GM21529 (cell line): ENCODE measurements around the gene CDX1.
"Not testable (repeated sequence)": the region's sequence is repeated elsewhere in the genome, so short reads cannot be mapped to it uniquely, and the experiment has no call there.

Source experiments
- ATAC-seq: cut with Tn5 transposase; IDR thresholded peaks from one replicate; pipeline ENCODE4 v1.9.1; 2021; ENCODE audit not compliant: unreplicated experiment

CDX1 gene

DNA sequence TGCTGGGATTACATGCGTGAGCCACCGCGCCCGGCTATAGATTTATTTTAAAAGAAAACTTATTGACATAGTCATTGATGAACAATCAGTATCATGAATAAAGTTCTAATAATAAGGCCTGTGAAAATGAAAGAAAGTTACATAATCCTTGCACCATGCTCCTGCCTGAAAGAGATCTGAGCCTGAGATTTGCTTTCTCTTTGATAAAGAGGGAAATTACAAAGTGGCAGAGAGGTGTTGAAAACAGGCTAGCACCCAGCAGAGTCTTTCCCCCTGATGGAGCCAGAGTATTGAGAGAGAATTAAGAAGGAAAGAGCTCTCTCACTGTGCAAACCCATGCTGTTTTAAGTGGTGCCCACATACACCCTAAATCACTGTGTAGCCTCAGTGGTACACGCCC, 60.5 kb downstream of the CDX1 start:
- no peak for ATAC-seq

DNA sequence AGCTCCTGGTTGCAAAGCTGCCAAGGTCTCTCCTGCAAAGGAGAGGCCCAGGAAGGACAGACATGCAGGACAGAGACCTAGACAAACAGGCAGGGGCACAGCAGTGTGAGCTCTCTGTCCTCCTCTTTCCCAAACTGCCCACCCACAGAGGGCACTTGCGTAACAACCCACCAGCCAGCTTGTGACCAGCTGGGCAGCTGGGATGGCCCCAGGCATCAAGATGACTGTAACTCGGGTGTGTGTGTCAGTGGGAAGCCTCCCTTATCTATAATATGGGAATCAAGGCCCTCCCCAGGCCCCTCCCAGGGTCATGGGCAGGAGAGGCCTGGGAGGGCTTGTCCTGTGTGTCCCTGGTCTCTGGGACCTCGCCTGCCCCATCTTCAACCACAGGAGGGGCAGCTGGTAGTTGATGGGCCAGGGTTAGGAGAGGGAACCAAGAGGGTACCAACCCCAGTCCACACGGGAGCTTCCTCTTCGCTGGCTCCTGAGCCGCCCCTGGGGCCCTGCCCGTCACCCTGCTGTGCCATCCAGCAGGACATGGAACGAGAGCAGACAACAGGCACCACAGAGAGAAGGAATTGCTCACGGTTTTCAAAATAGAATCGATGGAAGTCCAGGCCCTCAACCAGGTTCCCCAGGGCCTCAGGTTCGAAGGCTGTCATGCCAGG, 61.2 kb downstream of the CDX1 start:
- no peak for ATAC-seq

DNA sequence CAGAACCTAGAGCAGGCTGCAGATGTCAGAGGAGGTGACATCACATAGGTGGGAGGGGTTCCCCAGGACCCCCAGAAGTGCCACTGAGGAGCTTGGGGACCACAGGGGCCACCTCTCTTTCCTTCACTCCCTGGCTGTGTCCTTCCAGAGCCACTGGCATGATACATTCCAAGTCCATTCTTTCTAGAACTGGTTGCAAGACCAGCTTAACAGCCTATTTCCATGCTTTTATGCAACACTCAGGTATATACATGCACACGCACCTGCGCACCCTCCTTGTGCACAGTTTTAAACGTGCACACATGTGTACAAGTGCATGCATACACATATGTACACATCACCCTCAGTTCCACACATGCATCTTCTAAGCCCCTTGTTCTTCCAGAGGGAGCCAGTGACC, 63.0 kb downstream of the CDX1 start:
- ATAC-seq: no peak

DNA sequence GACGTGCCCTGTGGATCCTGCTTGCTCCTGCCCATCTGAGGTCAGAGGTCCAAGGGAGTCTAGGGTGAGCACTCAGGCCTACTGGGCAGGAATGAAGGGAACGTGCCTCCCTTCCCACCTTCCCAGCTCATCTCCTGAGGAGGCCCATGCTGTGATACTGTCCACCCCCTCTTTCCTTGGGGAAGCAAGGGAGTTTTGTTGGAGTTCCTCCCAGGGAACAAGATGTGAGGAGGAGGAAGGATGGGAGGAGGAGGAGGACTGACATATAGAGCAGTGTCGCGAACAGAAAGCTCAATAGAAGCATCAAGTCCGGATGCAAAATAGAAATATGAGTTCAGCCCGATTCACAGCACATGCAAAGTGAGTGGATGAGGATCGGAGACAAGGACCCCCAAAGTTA, 64.3 kb downstream of the CDX1 start:
- no peak for ATAC-seq

DNA sequence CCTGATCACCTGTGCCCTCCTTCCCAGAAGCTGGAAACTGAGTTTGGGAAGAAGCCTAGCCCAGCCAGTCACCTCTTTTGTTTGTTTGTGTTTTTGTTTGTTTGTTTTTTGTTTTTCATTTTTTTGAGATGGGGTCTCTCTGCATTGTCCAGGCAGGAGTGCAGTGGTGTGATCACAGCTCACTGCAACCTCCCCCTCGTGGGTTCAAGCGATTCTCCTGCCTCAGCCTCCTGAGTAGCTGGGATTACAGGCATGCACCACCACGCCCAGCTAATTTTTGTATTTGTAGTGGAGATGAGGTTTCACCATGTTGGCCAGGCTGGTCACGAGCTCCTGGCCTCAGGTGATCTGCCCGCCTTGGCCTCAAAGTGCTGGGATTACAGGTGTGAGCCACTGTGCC, 67.1 kb downstream of the CDX1 start:
- not testable (repeated sequence) for ATAC-seq
